ENCODE results near the gene GRWD1. TPM values are rescaled to one million over a fixed set of nuclear protein-coding genes. Genes with fewer than 3 reads are reported as not detected.

The GRWD1 gene
- total RNA-seq, 6 donors from 2014 or later: 10.5 to 44.1 (median 31.6) TPM

GRCh38 chr19:48405010-48405659 lies 40.6 kb upstream of the GRWD1 start:
- no peaks in the 10 kb centered on the region for H3K36me3 ChIP-seq
- no peaks in the 10 kb centered on the region for H3K27me3 ChIP-seq
- WGBS, 2 donors: 93 to 96% methylated on average over 4 to 17 of the region's 27 CpGs
- no peaks in the 10 kb centered on the region for H3K4me1 ChIP-seq
- H3K4me3 ChIP-seq: no peak overlapping the region
- H3K27ac ChIP-seq: no peak overlapping the region
- H3K9me3 ChIP-seq: no peaks in the 10 kb centered on the region
- TF ChIP-seq POLR2A (IDR thresholded peaks at IDR 0.05) (no peak), CTCF (IDR thresholded peaks at IDR 0.05) (no peak), POLR2AphosphoS5 (IDR thresholded peaks at IDR 0.05) (no peak), EP300 (IDR thresholded peaks at IDR 0.05) (no peak)
- ATAC-seq (ENCODE audit: low FRiP score in 2 of 2) (no peak), DNase-seq (peak in 1 of 2 donors; percentile 82)

- ATAC-seq (ENCODE audit: low FRiP score in 2 of 2): no peak
- H3K9me3 ChIP-seq: no peaks in the 10 kb centered on the region
- WGBS, 2 donors: 72 to 82% methylated on average over 13 of the region's 13 CpGs
- TF ChIP-seq POLR2A (IDR thresholded peaks at IDR 0.05) (no peak), EP300 (IDR thresholded peaks at IDR 0.05) (no peak), POLR2AphosphoS5 (IDR thresholded peaks at IDR 0.05) (no peak), CTCF (IDR thresholded peaks at IDR 0.05) (no peak)
- H3K27ac ChIP-seq: no peak overlapping the region
- H3K27me3 ChIP-seq: no peaks in the 10 kb centered on the region
- no peak for DNase-seq
- H3K36me3 ChIP-seq: no peaks in the 10 kb centered on the region
- no peaks in the 10 kb centered on the region for H3K4me1 ChIP-seq
- no peak overlapping the region for H3K4me3 ChIP-seq
These were observed 39.9 kb upstream of the GRWD1 start for GRCh38 chr19:48405850-48406249.

- Histone ChIP-seq H3K36me3 (no peaks in the 10 kb centered on the region), H3K27ac (no peak overlapping the region), H3K9me3 (no peaks in the 10 kb centered on the region), H3K27me3 (peaks cover 0 to 19% (median 0%) of the 10 kb centered on the region in 4 donors), H3K4me3 (peak overlapping the region in 1 of 4 donors; percentile 31), H3K4me1 (peaks cover 3 to 23% (median 14%) of the 10 kb centered on the region in 4 donors)
- ATAC-seq (ENCODE audit: low FRiP score in 2 of 2): no peak
- no peak for DNase-seq
- 36 to 44% methylated on average over 13 to 24 of the region's 24 CpGs for WGBS, 2 donors
- TF ChIP-seq POLR2AphosphoS5 (IDR thresholded peaks at IDR 0.05): no peak
These were observed 31.8 kb upstream of the GRWD1 start for GRCh38 chr19:48413879-48414587.

GRCh38 chr19:48415395-48415794 lies 30.4 kb upstream of the GRWD1 start:
- DNase-seq (peak; percentile 62 to 83), ATAC-seq (ENCODE audit: low FRiP score in 2 of 2) (peak; percentile 90 to 93)
- Histone ChIP-seq H3K4me3 (peak overlapping the region in 3 of 4 donors; percentile 31 to 34 (median 32)), H3K36me3 (no peaks in the 10 kb centered on the region), H3K27ac (no peak overlapping the region), H3K4me1 (peaks cover 3 to 23% (median 14%) of the 10 kb centered on the region in 4 donors), H3K9me3 (no peaks in the 10 kb centered on the region), H3K27me3 (peaks cover 0 to 19% (median 0%) of the 10 kb centered on the region in 4 donors)
- TF ChIP-seq POLR2AphosphoS5 (IDR thresholded peaks at IDR 0.05): no peak
- no peak for TF ChIP-seq CTCF (IDR thresholded peaks at IDR 0.05)
- no peak for TF ChIP-seq POLR2A (IDR thresholded peaks at IDR 0.05)
- TF ChIP-seq EP300 (IDR thresholded peaks at IDR 0.05): no peak
- 15 to 16% methylated on average over 13 to 14 of the region's 14 CpGs for WGBS, 2 donors

- no peaks in the 10 kb centered on the region for H3K9me3 ChIP-seq
- peak overlapping the region in 3 of 4 donors; percentile 26 to 34 (median 30) for H3K4me3 ChIP-seq
- H3K27ac ChIP-seq: no peak overlapping the region
- 35 to 44% methylated on average over 27 to 30 of the region's 30 CpGs for WGBS, 2 donors
- DNase-seq (peak in 1 of 2 donors; percentile 67), ATAC-seq (ENCODE audit: low FRiP score in 2 of 2) (no peak)
- H3K4me1 ChIP-seq: peaks cover 3 to 23% (median 14%) of the 10 kb centered on the region in 4 donors
- H3K27me3 ChIP-seq: peaks cover 0 to 19% (median 0%) of the 10 kb centered on the region in 4 donors
- H3K36me3 ChIP-seq: no peaks in the 10 kb centered on the region
- TF ChIP-seq POLR2A (IDR thresholded peaks at IDR 0.05): no peak
- no peak for TF ChIP-seq CTCF (IDR thresholded peaks at IDR 0.05)
- no peak for TF ChIP-seq EP300 (IDR thresholded peaks at IDR 0.05)
- no peak for TF ChIP-seq POLR2AphosphoS5 (IDR thresholded peaks at IDR 0.05)
These were observed 30.0 kb upstream of the GRWD1 start for GRCh38 chr19:48415806-48416221.
